NAMALWA (cell line): ENCODE measurements around the gene LYPLA2.
A peak's percentile ranks its signal among the peaks of the same experiment; 100 is the strongest.

Source experiments
- DNase-seq: peaks from one replicate; pipeline ENCODE4 v3.0.0-alpha.2; 2015; ENCODE audit warnings: low spot score

LYPLA2 gene

DNA sequence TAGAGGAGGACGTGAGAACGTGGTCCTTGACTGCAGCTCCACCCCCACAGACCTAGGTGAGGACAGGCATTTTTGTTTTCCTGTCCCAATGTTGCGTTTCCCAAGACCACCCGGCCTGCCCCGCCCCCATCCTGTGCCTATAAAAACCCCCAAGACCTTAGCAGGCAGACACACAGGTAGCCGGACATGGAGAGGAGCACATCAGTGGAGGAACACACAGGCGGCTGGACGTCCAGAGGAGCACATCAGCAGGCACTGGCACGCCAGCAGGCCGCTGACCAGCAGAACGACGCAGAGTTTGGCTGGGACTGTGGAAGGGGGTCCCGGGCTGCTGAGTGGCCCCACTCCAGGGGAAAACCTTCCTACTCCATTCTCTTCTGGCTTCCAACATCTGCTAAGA, 47.0 kb downstream of the LYPLA2 start:
- no peak for DNase-seq

DNA sequence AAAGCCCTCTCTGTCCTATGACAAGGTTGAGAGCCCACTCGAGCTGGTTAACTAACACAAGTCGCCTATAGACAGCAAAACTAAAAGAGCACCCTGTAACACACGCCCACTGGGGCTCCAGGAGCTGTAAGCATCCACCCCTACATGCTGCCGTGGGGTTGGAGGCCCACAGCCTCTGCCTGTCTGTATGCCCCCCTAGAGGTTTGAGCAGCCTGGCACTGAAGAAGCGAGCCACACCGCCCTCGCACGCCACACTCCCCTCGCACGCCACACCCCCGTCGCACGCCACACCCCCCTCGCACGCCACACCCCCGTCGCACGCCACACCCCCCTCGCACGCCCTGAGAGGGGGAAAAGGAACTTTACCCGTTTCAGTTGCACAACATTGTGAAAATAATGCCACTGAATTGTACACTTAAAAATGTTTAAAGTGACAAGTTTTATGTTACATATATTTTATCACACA, 47.5 kb downstream of the LYPLA2 start:
- DNase-seq, result peak; percentile 91

DNA sequence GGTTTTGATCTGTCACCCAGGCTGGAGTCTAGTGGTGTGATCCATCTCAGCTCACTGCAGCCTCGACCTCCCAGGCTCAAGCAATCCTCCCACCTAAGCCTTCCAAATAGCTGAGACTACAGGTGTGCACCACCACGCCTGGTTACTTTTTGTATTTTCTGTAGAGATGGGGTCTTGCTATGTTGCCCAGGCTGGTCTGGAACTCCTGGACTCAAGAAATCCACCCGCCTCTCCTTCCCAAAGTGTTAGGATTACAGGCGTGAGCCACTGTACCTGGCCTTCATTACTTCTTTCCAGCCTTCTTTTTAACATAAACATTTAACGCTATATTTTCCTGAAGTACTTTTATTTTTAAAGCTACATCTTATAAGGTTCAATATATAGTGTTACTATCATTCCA, 52.7 kb downstream of the LYPLA2 start:
- no peak for DNase-seq
